Cerebellar nuclear complex (tissue), 1 donor: ENCODE data around the gene DCLK3.
A peak's percentile ranks its signal among the peaks of the same experiment; 100 is the strongest.

Experiments used
- DNase-seq, 2 experiments: peaks; one replicate each; lab custom pipeline; 2025; lab: John Stamatoyannopoulos, UW

The DCLK3 gene, protein sequence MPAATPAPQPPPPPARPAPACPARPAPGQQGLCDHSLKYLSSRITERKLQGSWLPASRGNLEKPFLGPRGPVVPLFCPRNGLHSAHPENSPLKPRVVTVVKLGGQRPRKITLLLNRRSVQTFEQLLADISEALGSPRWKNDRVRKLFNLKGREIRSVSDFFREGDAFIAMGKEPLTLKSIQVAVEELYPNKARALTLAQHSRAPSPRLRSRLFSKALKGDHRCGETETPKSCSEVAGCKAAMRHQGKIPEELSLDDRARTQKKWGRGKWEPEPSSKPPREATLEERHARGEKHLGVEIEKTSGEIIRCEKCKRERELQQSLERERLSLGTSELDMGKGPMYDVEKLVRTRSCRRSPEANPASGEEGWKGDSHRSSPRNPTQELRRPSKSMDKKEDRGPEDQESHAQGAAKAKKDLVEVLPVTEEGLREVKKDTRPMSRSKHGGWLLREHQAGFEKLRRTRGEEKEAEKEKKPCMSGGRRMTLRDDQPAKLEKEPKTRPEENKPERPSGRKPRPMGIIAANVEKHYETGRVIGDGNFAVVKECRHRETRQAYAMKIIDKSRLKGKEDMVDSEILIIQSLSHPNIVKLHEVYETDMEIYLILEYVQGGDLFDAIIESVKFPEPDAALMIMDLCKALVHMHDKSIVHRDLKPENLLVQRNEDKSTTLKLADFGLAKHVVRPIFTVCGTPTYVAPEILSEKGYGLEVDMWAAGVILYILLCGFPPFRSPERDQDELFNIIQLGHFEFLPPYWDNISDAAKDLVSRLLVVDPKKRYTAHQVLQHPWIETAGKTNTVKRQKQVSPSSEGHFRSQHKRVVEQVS

GRCh38 chr3:36763850-36764703 lies at the start of gene DCLK3:
Gene DCLK3 (minus strand): TSS chr3:36764553. CDS start chr3:36764263, 290 bp downstream.
- DNase-seq = no peak

GRCh38 chr3:36813305-36813704 lies 49.0 kb upstream of the DCLK3 start:
- DNase-seq = no peak

DNA sequence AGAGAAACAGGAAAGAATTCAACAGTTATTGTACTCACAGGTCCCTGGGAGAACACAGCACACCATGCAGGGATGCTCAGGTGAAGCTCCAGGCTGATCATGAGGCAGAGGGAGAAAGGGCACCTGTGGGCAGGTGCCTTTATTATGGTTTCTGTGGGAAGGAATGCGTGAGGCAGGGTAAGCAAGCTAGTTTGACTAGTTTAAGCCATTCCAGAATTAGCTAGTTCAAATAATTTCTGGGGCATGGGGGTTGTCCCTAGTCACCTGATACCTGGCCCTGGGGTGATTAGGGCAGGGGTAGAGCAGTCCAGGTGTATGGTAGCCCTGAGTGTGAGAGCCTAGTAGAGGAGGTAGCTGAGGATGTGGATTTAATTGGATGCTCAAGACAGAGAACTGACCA lies 47.9 kb upstream of the DCLK3 start:
- no peak for DNase-seq

DNA sequence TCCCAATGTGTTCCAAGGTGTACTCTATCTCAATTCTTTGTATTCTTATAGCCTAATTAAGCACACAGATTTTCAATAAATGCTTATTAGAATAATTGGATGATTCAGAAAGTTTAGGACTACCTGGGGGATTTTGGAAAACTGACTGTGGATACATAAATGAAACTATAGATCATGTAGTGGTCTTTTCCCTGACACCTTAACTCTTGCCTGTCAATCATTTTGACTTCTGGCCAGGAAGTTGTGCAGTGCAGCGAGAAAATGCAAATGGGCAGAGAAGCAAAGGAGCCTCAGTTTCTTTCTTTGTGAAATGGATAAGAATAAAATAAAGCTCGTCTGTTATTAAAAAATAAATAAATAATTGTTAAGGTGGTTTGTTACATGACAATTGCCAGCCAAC lies 47.4 kb upstream of the DCLK3 start:
- DNase-seq = no peak

- DNase-seq = no peak
These were observed 40.1 kb upstream of the DCLK3 start for GRCh38 chr3:36804295-36805055.

GRCh38 chr3:36803091-36803791 lies 38.9 kb upstream of the DCLK3 start:
- no peak for DNase-seq

DNA sequence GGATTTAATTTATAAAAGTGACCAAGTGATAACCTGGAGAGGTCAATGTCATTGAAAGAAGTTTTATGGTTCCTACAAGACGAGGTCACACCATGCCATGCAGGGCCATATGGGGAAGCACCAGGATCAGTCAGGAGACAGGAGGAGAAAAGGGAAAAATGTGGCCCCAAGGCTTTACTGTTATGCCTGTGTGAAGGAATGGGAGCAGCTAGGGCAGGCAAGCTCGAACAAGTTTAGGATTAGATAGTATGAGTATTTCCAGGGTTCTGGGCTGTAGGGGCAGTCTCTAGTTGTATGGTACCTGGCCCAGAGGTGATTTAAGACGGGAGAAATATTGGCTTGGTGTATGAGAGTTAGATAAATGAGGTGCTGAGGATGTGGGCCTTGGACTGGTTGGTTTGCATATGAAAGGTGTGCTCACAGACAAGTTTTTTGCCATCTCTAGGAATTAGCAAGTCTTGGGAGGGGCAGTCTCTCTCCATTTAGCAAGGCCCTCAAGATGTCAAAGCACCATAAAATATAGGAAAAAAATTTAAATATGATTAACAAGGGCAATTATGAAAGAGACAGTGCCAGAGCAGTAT lies 36.3 kb upstream of the DCLK3 start:
- no peak for DNase-seq

GRCh38 chr3:36796881-36797280 lies 32.5 kb upstream of the DCLK3 start:
- DNase-seq = no peak

GRCh38 chr3:36796161-36796560 lies 31.8 kb upstream of the DCLK3 start:
- no peak for DNase-seq

DNA sequence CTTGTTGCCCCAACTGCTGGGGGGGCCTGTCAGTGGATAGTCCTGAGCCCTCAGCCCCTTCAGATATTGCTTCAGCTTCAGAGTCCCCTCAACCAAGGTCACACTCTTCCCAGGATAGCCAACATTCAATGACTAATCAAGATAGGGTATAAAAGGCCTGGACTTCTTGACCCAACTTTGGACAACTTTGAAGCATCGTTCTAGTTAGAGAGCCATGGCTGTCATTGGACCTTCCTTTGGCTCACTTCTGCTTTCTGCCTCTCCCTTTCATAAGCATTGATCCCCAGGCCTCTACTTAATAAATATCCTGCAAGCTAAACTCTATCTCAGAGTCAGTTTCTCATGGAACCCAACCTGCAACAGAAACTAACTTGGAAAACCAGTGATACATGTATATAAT lies 31.3 kb upstream of the DCLK3 start:
- DNase-seq = no peak

- DNase-seq = no peak
These were observed 28.0 kb upstream of the DCLK3 start for GRCh38 chr3:36792342-36792741.

DNA sequence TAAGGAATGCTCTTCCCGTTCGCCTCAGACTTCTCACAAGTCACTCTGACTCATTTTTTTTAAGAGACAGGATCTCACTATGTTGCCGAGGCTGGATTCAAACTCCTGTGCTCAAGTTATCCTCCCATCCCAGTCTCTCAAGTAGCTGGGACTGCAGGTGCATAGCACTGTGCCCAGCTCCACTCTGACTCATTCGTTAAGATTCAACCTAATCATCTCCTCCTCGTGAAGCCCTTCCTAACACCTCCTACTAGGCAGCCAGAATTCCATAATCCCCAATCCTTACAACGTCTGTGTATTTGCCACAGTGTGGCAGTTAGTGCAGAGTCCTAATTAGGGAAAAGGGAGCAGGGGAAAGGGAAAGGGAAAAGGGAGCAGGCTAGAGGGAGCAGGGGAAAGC lies 26.4 kb upstream of the DCLK3 start:
- no peak for DNase-seq

DNA sequence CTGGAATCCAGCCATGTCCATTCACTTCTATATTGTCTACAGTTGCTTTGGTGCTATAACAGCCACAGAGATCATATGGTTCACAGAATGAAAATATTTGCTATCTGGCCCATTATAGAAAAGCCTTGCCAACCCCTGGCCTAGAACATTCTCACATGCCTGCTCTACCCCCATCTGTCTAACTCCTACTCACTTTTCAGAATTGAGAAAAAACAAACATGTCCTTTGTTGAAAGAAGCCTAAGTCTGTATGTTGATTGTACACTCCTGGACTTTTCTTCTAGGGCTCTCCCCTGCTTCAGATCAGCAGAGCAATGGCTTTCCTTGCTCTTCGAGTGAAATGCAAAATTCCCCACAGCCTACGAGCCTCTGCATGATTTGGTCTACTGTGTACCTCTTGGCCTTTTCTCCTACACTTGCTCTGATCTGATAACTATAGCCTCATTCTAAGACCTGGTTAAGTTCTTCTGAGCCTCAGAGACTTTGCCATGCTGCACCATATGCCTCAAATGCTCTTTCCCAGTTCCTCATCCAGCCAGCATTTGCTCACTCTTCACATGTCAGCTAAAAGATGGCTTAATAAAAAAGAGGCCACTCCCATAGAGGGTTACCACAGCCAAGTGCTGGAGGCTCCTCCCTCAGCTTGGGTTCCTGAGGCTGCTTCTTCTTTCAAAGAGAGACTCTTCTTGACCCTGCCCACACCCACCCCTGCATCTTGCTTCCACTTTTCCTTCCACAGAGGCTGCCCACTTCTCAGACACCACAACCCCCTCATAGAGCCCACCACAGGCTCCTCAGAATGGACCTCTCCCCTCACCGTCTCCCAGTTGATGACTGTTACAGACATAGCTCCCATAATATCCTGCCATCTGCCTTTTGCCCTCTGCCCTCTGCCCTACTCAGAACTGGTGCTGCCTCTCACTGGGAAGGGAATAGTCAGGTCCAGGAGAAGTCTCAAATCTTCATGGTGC lies 22.9 kb upstream of the DCLK3 start:
- no peak for DNase-seq

DNA sequence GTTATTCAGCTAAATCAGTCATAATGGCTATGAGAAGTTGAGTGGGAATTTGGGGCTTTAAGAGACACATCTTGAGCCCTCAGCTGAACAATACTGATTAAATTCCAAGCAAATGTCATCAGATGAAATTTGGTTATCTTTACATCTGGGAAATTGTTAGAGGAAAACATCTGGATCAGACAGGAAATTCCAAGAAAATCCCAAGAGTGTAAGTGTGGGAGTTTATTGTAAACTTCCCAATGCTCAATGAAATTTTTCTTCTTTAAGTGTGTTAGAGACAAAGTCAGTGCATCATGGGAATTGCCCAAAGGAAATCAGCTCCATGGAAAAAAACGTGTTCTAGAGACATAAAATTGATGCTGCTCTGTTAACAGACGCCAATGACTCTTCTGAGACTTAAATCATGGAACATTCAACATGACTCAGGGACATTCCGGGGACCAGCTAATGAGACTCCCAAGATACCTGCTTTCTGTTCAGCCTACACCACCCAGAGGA lies 19.8 kb upstream of the DCLK3 start:
- no peak for DNase-seq

DNA sequence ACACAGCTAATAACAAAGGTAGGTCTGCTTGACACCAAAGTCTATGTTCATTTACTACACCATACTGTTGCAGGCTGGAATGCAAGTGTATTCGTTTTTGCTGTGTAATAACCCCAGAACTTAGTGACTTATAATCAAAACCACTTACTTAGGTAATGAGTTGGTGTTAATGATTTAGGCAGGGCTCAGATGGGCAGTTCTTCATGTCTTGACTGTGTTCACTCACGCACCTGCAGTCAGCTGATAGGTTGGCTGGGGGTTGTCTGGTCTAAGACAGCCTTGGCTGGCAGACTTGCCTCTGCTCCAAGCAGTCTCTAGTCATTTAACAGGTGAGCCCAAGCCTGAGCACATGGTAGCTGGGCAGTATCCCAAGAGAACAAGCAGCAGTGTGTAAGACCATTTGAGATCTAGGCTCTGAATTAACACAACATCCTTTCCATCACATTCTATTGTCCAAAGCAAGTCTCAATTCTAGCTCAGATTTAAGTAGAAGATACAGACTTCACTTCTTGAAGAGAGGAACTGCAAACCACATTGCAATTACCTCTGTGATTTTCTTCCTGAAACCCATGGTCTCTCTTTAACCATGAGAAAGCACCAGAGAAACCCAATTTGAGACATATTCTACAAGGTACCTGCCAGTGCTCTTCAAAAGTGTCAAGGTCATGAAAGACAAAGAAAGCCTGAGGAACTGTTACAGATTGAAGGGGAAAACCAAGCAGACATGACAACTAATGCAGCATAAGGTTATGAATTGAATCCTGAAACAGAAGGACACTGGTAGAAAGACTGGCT lies 13.3 kb upstream of the DCLK3 start:
- peak in 1 of 2 experiments; percentile 1 for DNase-seq

DNA sequence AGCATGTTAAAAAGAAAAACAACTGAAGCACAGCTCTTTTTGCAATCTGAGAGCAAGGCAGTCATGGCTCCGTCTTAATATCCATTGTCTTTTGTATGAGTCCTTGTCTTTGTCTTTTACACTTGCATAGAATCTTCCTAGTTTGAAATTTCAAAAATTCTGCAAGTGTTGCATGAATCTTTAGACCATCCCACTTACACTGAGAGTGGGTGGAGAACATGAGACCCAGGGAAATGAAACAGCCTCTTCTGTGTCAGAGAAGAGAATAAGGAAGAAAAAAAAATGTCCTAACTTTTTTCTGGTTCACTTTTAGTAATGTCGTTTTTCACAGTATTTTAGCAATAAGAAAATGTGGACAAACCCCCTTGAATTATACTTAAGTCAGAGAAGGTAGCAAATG lies 12.1 kb upstream of the DCLK3 start:
- DNase-seq = no peak

DNA sequence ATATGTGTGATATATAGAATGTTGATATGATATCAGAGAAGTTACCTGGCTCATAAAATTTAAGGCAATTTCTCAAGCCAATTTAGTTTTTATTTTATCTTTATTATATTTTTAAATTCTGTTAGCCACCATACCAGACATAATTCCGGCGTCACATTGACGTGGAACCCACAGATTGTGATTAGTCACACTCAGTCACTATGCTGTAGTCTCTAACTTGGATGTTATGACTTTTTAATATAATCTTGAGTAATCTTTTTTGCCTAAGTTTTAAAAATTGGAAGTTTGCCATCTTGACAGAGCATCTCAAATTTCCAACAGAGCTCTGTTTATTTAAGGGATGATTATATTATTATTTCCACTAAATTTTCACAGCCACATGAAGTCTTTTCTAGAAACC lies 9.7 kb upstream of the DCLK3 start:
- no peak for DNase-seq

DNA sequence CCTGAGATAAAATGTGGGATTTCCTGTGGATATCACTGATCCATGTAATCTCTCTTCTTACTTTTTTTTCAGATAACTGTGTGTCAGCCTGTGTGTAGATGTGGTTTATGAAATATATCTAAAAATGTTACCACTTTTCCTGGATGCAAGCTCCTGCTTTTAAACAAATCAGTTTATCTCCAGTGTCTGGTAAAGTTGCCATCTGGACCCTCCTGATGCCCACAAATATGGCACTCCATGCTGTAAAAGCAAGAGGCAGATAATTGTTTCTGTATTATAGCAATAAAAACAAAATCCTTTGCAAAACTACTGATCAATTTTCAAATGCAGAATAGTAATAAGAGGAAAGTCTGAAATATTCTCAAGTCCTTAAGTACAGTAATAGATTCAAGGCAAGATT lies 7.6 kb upstream of the DCLK3 start:
- DNase-seq = no peak
